HCT116 (cell line): ENCODE data around the gene RPL4.

Source experiments
- CEBPB ChIP-seq: IDR thresholded peaks from 2 replicates; pipeline ENCODE4 v1.6.1; 2012; ENCODE audit warnings: low read depth
- CTCF ChIP-seq, 3 experiments: fragments of 200-600 bp in 1 of 3; sonication (generic) in 1 of 3; IDR thresholded peaks in 2 of 3; conservative IDR thresholded peaks in 1 of 3; 2 replicates each; pipeline ENCODE4 v1.5.1; 2012 to 2017; ENCODE audit warnings: low read depth in 2 of 3, low read length in 2 of 3, antibody characterized with exemption in 1 of 3, borderline replicate concordance in 1 of 3, control low read depth in 1 of 3, mild to moderate bottlenecking in 1 of 3, mixed read lengths in 1 of 3, mixed run types in 1 of 3, moderate library complexity in 1 of 3; ENCODE audit not compliant: insufficient read depth in 1 of 3
- ELF1 ChIP-seq: IDR thresholded peaks from 2 replicates; pipeline ENCODE4 v1.6.1; 2012; ENCODE audit warnings: low read depth, borderline replicate concordance
- JUND ChIP-seq: IDR thresholded peaks from 2 replicates; pipeline ENCODE4 v1.6.1; 2012
- MAX ChIP-seq: IDR thresholded peaks from 2 replicates; pipeline ENCODE4 v1.6.1; 2012
- POLR2A ChIP-seq: IDR thresholded peaks from 2 replicates; pipeline ENCODE4 v1.7.0; 2011; ENCODE audit warnings: borderline replicate concordance; ENCODE audit not compliant: insufficient read depth, insufficient read length; ENCODE audit errors: extremely low read depth
- POLR2AphosphoS5 ChIP-seq: IDR thresholded peaks from 2 replicates; pipeline ENCODE4 v1.6.1; 2011; ENCODE audit warnings: mild to moderate bottlenecking, low read depth, low read length, moderate library complexity
- RAD21 ChIP-seq: IDR thresholded peaks from 2 replicates; pipeline ENCODE4 v1.6.1; 2012; ENCODE audit warnings: low read depth, mild to moderate bottlenecking
- REST ChIP-seq: IDR thresholded peaks from 2 replicates; pipeline ENCODE4 v1.6.1; 2012; ENCODE audit warnings: low read depth
- ZNF274 ChIP-seq: fragments of 200-500 bp; sonication (Bioruptor generic); IDR thresholded peaks from 2 replicates; pipeline ENCODE4 v1.6.1; 2014; ENCODE audit warnings: mild to moderate bottlenecking, low read depth, low read length, inconsistent platforms

GRCh38 chr15:66480267-66480666 is 24.4 kb downstream of the RPL4 start:
- no peak for TF ChIP-seq CTCF (IDR thresholded peaks at IDR 0.05 in 2 of 3, conservative IDR thresholded peaks at IDR 0.05 in 1 of 3; ENCODE audit: borderline replicate concordance in 1 of 3, insufficient read depth in 1 of 3, low read depth in 2 of 3, low read length in 2 of 3)
- TF ChIP-seq MAX: no peak
- no peak for TF ChIP-seq POLR2A
- TF ChIP-seq ELF1: no peak
- no peak for TF ChIP-seq ZNF274
- no peak for TF ChIP-seq POLR2AphosphoS5
- TF ChIP-seq REST: no peak
- no peak for TF ChIP-seq CEBPB
- TF ChIP-seq RAD21: no peak
- no peak for TF ChIP-seq JUND
